ENCODE measurements around the gene MAN1B1.

The MAN1B1 gene

GRCh38 chr9:137054932-137055384, 31.8 kb upstream of the MAN1B1 start:
- TF ChIP-seq, protein P1, sequence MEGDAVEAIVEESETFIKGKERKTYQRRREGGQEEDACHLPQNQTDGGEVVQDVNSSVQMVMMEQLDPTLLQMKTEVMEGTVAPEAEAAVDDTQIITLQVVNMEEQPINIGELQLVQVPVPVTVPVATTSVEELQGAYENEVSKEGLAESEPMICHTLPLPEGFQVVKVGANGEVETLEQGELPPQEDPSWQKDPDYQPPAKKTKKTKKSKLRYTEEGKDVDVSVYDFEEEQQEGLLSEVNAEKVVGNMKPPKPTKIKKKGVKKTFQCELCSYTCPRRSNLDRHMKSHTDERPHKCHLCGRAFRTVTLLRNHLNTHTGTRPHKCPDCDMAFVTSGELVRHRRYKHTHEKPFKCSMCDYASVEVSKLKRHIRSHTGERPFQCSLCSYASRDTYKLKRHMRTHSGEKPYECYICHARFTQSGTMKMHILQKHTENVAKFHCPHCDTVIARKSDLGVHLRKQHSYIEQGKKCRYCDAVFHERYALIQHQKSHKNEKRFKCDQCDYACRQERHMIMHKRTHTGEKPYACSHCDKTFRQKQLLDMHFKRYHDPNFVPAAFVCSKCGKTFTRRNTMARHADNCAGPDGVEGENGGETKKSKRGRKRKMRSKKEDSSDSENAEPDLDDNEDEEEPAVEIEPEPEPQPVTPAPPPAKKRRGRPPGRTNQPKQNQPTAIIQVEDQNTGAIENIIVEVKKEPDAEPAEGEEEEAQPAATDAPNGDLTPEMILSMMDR (IDR thresholded peaks at IDR 0.05; ENCODE audit: low read depth, low read length, missing control alignments): no peak
- H3K27me3 ChIP-seq (replicated peaks): peaks cover 30% of the 10 kb centered on the region
- no peak for DNase-seq
- no peak overlapping the region for H3K4me3 ChIP-seq (ENCODE audit: low read depth, low read length)
- H3K36me3 ChIP-seq (replicated peaks): no peaks in the 10 kb centered on the region
- in situ Hi-C loops (cut with HindIII; ENCODE audit: low pct_ligation_motif_present, low sequenced_read_pairs): no loop called here
- H3K27ac ChIP-seq: no peak overlapping the region

GRCh38 chr9:137055385-137056364, 31.1 kb upstream of the MAN1B1 start:
- Histone ChIP-seq H3K27ac (no peak overlapping the region), H3K36me3 (replicated peaks) (no peaks in the 10 kb centered on the region), H3K27me3 (replicated peaks) (peaks cover 30% of the 10 kb centered on the region), H3K4me3 (ENCODE audit: low read depth, low read length) (no peak overlapping the region)
- TF ChIP-seq, protein P1 (IDR thresholded peaks at IDR 0.05; ENCODE audit: low read depth, low read length, missing control alignments): peak; percentile 6
- DNase-seq: no peak
- in situ Hi-C loops (cut with HindIII; ENCODE audit: low pct_ligation_motif_present, low sequenced_read_pairs): no loop called here

- H3K27me3 ChIP-seq (replicated peaks): peaks cover 27% of the 10 kb centered on the region
- DNase-seq: no peak
- in situ Hi-C loops (cut with HindIII; ENCODE audit: low pct_ligation_motif_present, low sequenced_read_pairs): no loop called here
- no peaks in the 10 kb centered on the region for H3K36me3 ChIP-seq (replicated peaks)
- TF ChIP-seq, protein P1 (IDR thresholded peaks at IDR 0.05; ENCODE audit: low read depth, low read length, missing control alignments): no peak
- no peak overlapping the region for H3K27ac ChIP-seq
- H3K4me3 ChIP-seq (ENCODE audit: low read depth, low read length): no peak overlapping the region
Observed at GRCh38 chr9:137056739-137057415, 29.9 kb upstream of the MAN1B1 start.

DNA sequence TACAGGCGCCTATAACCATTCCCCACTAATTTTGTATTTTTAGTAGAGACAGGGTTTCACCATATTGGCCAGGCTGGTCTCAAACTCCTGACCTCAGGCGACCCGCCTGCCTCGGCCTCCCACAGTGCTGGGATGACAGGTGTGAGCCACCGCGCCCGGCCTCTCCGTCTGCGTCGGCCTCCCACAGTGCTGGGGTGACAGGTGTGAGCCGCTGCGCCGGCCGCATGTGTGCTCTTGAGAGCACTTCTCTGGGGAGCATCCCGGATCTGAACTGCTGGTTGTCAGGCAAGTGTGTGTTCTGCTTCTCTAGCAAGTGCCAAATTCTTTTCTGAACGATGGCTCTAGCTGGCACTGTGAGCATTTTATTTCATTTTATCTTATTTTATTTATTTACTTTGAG, 29.2 kb upstream of the MAN1B1 start:
- Histone ChIP-seq H3K4me3 (ENCODE audit: low read depth, low read length) (no peak overlapping the region), H3K27ac (no peak overlapping the region), H3K27me3 (replicated peaks) (peaks cover 23% of the 10 kb centered on the region), H3K36me3 (replicated peaks) (no peaks in the 10 kb centered on the region)
- TF ChIP-seq, protein P1 (IDR thresholded peaks at IDR 0.05; ENCODE audit: low read depth, low read length, missing control alignments): no peak
- DNase-seq: no peak
- in situ Hi-C loops (cut with HindIII; ENCODE audit: low pct_ligation_motif_present, low sequenced_read_pairs): no loop called here

- peaks cover 13% of the 10 kb centered on the region for H3K27me3 ChIP-seq (replicated peaks)
- H3K27ac ChIP-seq: no peak overlapping the region
- H3K4me3 ChIP-seq (ENCODE audit: low read depth, low read length): no peak overlapping the region
- H3K36me3 ChIP-seq (replicated peaks): no peaks in the 10 kb centered on the region
- DNase-seq: no peak
- in situ Hi-C loops (cut with HindIII; ENCODE audit: low pct_ligation_motif_present, low sequenced_read_pairs): no loop called here
- TF ChIP-seq, protein P1 (IDR thresholded peaks at IDR 0.05; ENCODE audit: low read depth, low read length, missing control alignments): no peak
Observed at GRCh38 chr9:137058521-137059234, 28.1 kb upstream of the MAN1B1 start.

Measured in brain microvascular endothelial cell (primary cell).